Liver (tissue), 3 donors: Measurements from ENCODE around the gene ZNF837.

Source experiments
- MAX ChIP-seq: IDR thresholded peaks from 2 replicates; pipeline ENCODE4 v1.6.1; 2016; ENCODE audit warnings: antibody characterized with exemption
- RAD21 ChIP-seq, 2 donors: IDR thresholded peaks; 2 replicates each; pipeline ENCODE4 v1.6.1; 2016; ENCODE audit warnings: antibody characterized with exemption in 2 of 2, mild to moderate bottlenecking in 2 of 2
- TF ChIP-seq, protein P1 (sequence below): IDR thresholded peaks from 2 replicates; pipeline ENCODE4 v1.6.1; 2016; ENCODE audit warnings: antibody characterized with exemption, mild to moderate bottlenecking
- TF ChIP-seq, protein P2 (sequence below): fragments of 150-350 bp; IDR thresholded peaks from 2 replicates; pipeline ENCODE4 v1.5.1; 2017; ENCODE audit warnings: improper control_type of control experiment, low read depth, low read length; ENCODE audit not compliant: missing input control
- donor health status: healthy.
- donor health status: healthy.

GRCh38 chr19:58345558-58345957 lies 35.3 kb downstream of the ZNF837 start:
- TF ChIP-seq, protein P1, sequence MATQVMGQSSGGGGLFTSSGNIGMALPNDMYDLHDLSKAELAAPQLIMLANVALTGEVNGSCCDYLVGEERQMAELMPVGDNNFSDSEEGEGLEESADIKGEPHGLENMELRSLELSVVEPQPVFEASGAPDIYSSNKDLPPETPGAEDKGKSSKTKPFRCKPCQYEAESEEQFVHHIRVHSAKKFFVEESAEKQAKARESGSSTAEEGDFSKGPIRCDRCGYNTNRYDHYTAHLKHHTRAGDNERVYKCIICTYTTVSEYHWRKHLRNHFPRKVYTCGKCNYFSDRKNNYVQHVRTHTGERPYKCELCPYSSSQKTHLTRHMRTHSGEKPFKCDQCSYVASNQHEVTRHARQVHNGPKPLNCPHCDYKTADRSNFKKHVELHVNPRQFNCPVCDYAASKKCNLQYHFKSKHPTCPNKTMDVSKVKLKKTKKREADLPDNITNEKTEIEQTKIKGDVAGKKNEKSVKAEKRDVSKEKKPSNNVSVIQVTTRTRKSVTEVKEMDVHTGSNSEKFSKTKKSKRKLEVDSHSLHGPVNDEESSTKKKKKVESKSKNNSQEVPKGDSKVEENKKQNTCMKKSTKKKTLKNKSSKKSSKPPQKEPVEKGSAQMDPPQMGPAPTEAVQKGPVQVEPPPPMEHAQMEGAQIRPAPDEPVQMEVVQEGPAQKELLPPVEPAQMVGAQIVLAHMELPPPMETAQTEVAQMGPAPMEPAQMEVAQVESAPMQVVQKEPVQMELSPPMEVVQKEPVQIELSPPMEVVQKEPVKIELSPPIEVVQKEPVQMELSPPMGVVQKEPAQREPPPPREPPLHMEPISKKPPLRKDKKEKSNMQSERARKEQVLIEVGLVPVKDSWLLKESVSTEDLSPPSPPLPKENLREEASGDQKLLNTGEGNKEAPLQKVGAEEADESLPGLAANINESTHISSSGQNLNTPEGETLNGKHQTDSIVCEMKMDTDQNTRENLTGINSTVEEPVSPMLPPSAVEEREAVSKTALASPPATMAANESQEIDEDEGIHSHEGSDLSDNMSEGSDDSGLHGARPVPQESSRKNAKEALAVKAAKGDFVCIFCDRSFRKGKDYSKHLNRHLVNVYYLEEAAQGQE = no peak
- TF ChIP-seq, protein P2, sequence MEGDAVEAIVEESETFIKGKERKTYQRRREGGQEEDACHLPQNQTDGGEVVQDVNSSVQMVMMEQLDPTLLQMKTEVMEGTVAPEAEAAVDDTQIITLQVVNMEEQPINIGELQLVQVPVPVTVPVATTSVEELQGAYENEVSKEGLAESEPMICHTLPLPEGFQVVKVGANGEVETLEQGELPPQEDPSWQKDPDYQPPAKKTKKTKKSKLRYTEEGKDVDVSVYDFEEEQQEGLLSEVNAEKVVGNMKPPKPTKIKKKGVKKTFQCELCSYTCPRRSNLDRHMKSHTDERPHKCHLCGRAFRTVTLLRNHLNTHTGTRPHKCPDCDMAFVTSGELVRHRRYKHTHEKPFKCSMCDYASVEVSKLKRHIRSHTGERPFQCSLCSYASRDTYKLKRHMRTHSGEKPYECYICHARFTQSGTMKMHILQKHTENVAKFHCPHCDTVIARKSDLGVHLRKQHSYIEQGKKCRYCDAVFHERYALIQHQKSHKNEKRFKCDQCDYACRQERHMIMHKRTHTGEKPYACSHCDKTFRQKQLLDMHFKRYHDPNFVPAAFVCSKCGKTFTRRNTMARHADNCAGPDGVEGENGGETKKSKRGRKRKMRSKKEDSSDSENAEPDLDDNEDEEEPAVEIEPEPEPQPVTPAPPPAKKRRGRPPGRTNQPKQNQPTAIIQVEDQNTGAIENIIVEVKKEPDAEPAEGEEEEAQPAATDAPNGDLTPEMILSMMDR = no peak
- TF ChIP-seq MAX = no peak
- TF ChIP-seq RAD21 (IDR thresholded peaks at IDR 0.05) = no peak
